ENCODE measurements around the gene CYTH1.

DNA sequence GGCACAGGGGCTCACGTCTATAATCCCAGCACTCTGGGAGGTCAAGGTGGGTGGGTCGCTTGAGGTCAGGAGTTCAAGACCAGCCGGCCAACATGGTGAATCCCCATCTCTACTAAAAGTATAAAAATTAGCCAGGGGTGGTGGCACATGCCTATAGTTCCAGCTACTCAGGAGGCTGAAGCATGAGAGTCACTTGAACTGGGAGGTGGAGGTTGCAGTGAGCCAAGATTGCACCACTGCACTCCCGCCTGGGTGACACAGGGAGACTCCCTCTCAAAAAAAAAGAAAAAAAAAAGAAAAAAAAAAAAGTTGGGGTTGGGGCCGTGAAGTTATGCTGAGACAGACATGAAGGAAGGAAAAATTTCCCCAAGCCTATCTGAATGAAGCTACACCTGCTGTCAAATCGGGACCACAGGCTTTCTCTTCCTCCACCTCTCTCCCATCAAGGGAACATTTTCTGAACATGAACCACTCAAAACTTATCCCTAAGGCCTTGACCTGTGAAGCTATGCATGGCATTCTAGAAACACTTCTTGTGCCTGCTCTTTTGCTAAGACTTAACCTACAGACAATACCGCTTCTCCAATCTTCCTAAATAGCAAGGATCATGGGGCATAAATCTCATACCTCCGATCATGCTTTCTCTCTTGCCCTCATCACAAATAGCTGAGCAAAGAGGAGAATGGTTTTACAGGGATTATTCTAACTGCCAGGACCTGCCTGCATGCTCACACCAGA is 88.6 kb downstream of the CYTH1 start:
- TF ChIP-seq SUZ12 (IDR thresholded peaks at IDR 0.05; ENCODE audit: extremely low read depth, insufficient read depth, insufficient read length) = no peak
- TF ChIP-seq ZNF274 (IDR thresholded peaks at IDR 0.05; ENCODE audit: low read depth, low read length) = no peak
- no peak for TF ChIP-seq YY1 (IDR thresholded peaks at IDR 0.05; ENCODE audit: insufficient read depth, insufficient read length)
